ENCODE data around the gene ENTPD7. TPM values are rescaled to one million over a fixed set of nuclear protein-coding genes. Genes with fewer than 3 reads are reported as not detected.

The ENTPD7 gene
- total RNA-seq, 2 donors from 2014 or later, result 23.8 to 26.4 TPM

DNA sequence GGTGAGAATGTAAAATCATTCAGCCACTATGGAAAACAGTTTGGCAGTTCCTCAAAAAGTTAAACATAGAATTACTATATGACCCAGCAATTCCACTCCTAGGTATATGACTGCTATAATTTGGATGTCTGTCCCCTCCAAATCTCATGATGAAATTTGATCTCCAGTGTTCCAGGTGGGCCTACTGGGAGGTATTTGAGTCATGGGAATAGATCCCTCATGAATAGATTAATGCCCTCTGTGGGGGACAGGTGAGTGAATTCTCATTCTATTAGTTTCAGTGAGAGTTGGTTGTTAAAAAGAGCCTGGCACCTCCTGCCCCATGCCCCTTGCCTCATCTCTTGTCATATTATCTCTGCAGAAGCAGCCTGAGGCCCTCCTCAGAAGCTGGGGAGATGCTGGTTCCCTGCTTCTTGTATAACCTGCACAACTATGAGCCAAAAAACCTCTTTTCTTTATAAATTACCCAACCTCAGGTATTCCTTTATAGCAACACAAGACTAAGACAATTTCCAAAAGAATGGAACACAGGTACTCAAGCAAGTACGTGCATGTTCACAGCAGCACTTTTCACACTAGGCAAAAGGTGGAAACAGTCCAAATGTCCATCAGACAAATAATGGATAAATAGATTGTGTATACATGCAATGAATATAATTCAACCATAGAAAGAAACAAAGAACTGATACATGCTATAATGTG lies 30.2 kb upstream of the ENTPD7 start:
- Mint-ChIP-seq H3K4me1 (peaks cover 13% of the 10 kb centered on the region), H3K36me3 (ENCODE audit: low read depth) (no peaks in the 10 kb centered on the region)
- WGBS, 2 experiments (ENCODE audit: insufficient coverage in 1 of 2, insufficient read length in 1 of 2), result 95 to 100% methylated on average over 1 of the region's 1 CpG

DNA sequence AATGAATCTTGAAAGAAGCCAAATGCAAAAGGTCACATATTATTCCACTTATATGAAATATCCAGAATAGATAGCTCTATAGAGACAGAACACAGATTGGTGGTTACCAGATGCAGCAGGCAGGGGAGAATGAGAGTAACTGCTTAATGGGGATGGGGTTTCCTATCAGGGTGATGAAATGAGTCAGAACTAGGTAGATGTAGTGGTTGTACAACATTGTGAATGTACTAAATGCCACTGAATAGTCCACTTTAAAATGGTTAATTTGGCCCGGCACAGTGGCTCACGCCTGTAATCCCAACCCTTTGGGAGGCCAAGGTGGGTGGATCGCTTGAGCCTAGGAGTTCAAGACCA lies 29.7 kb upstream of the ENTPD7 start:
- H3K27me3 Mint-ChIP-seq (ENCODE audit: insufficient read depth), result peaks cover 13% of the 10 kb centered on the region
- H3K9ac ChIP-seq (ENCODE audit: extremely low read depth, low read length, poor library complexity, severe bottlenecking), result no peak overlapping the region
- no peak overlapping the region for H3K27ac Mint-ChIP-seq
- no peak overlapping the region for H3K4me3 Mint-ChIP-seq
- no peaks in the 10 kb centered on the region for H3K36me3 ChIP-seq (ENCODE audit: control insufficient read depth, insufficient read depth, low read length)
- H3K4me1 Mint-ChIP-seq, result peaks cover 18% of the 10 kb centered on the region
- no peaks in the 10 kb centered on the region for H3K9me3 Mint-ChIP-seq
- peaks cover 4% of the 10 kb centered on the region for H3K4me1 ChIP-seq (ENCODE audit: control insufficient read depth, insufficient read depth, low read length)
- DNase-seq, result no peak
- no peaks in the 10 kb centered on the region for H3K36me3 Mint-ChIP-seq (ENCODE audit: low read depth)
- TF ChIP-seq, protein P1, sequence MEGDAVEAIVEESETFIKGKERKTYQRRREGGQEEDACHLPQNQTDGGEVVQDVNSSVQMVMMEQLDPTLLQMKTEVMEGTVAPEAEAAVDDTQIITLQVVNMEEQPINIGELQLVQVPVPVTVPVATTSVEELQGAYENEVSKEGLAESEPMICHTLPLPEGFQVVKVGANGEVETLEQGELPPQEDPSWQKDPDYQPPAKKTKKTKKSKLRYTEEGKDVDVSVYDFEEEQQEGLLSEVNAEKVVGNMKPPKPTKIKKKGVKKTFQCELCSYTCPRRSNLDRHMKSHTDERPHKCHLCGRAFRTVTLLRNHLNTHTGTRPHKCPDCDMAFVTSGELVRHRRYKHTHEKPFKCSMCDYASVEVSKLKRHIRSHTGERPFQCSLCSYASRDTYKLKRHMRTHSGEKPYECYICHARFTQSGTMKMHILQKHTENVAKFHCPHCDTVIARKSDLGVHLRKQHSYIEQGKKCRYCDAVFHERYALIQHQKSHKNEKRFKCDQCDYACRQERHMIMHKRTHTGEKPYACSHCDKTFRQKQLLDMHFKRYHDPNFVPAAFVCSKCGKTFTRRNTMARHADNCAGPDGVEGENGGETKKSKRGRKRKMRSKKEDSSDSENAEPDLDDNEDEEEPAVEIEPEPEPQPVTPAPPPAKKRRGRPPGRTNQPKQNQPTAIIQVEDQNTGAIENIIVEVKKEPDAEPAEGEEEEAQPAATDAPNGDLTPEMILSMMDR (conservative IDR thresholded peaks at IDR 0.05), result no peak
- no peaks in the 10 kb centered on the region for H3K27me3 ChIP-seq (ENCODE audit: control insufficient read depth, insufficient read depth, low read length, poor library complexity, severe bottlenecking)
- WGBS, 2 experiments (ENCODE audit: insufficient coverage in 1 of 2, insufficient read length in 1 of 2), result 58 to 93% methylated on average over 2 to 3 of the region's 3 CpGs
- no peak overlapping the region for H3K27ac ChIP-seq (ENCODE audit: low read depth, low read length)
- no peak overlapping the region for H3K4me3 ChIP-seq (ENCODE audit: low read length)
- H3K9me3 ChIP-seq (ENCODE audit: control insufficient read depth, low read length), result no peaks in the 10 kb centered on the region

More for the DNA sequence above, 30.2 kb upstream of the ENTPD7 start:
- peaks cover 17% of the 10 kb centered on the region for H3K27me3 Mint-ChIP-seq (ENCODE audit: insufficient read depth)
- no peak overlapping the region for H3K27ac Mint-ChIP-seq
- no peaks in the 10 kb centered on the region for H3K27me3 ChIP-seq (ENCODE audit: control insufficient read depth, insufficient read depth, low read length, poor library complexity, severe bottlenecking)
- no peaks in the 10 kb centered on the region for H3K9me3 ChIP-seq (ENCODE audit: control insufficient read depth, low read length)
- no peak overlapping the region for H3K27ac ChIP-seq (ENCODE audit: low read depth, low read length)
- no peak for DNase-seq
- H3K4me1 ChIP-seq (ENCODE audit: control insufficient read depth, insufficient read depth, low read length), result peaks cover 4% of the 10 kb centered on the region
- no peak overlapping the region for H3K4me3 ChIP-seq (ENCODE audit: low read length)
- H3K4me3 Mint-ChIP-seq, result no peak overlapping the region
- no peaks in the 10 kb centered on the region for H3K9me3 Mint-ChIP-seq
- TF ChIP-seq, protein P1 (conservative IDR thresholded peaks at IDR 0.05), result no peak
- H3K36me3 ChIP-seq (ENCODE audit: control insufficient read depth, insufficient read depth, low read length), result no peaks in the 10 kb centered on the region
- H3K9ac ChIP-seq (ENCODE audit: extremely low read depth, low read length, poor library complexity, severe bottlenecking), result no peak overlapping the region

DNA sequence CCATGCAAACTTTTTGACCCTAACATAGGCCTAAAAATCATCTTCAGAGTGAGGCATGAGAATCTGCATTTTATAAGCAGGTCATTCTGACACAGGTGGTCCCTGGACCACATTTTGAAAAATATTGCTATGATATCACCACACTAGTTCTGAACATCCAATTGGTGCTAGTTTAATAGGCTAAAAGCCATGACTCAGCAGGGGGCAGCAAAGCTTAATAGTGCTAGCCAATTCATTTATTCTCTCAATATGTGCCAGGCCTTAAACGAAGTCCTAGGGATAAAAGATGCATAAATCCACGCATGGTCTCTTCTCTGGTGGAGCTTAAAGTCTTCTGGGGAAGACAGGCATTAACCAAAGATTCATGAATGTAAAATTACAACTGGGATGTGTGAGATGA lies 28.9 kb upstream of the ENTPD7 start:
- Mint-ChIP-seq H3K9me3 (no peaks in the 10 kb centered on the region), H3K4me3 (no peak overlapping the region), H3K36me3 (ENCODE audit: low read depth) (no peaks in the 10 kb centered on the region), H3K27me3 (ENCODE audit: insufficient read depth) (peaks cover 5% of the 10 kb centered on the region), H3K27ac (peak overlapping the region; percentile 7), H3K4me1 (peaks cover 22% of the 10 kb centered on the region)
- Histone ChIP-seq H3K27me3 (ENCODE audit: control insufficient read depth, insufficient read depth, low read length, poor library complexity, severe bottlenecking) (no peaks in the 10 kb centered on the region), H3K9me3 (ENCODE audit: control insufficient read depth, low read length) (no peaks in the 10 kb centered on the region), H3K36me3 (ENCODE audit: control insufficient read depth, insufficient read depth, low read length) (no peaks in the 10 kb centered on the region), H3K4me3 (ENCODE audit: low read length) (no peak overlapping the region), H3K27ac (ENCODE audit: low read depth, low read length) (no peak overlapping the region), H3K9ac (ENCODE audit: extremely low read depth, low read length, poor library complexity, severe bottlenecking) (no peak overlapping the region), H3K4me1 (ENCODE audit: control insufficient read depth, insufficient read depth, low read length) (peaks cover 4% of the 10 kb centered on the region)
- WGBS, 2 experiments (ENCODE audit: insufficient coverage in 1 of 2, insufficient read length in 1 of 2), result 65% methylated on average over 2 of the region's 2 CpGs; no CpG with 5 or more reads in 1 of the 2 experiments
- no peak for DNase-seq
- TF ChIP-seq, protein P1 (conservative IDR thresholded peaks at IDR 0.05), result no peak

Measured in endodermal cell (in vitro differentiated cells).